Stimulated activated CD4-positive, alpha-beta T cell treated with anti-CD3 and anti-CD28 coated beads, Interleukin-12 subunit alpha, Interleukin-12 subunit beta, amount 100 ng/mL, for 48 hours (primary cell): Measurements from ENCODE around the gene YBEY.

Source experiments
- DNase-seq, 3 donors: peaks; one replicate each; pipeline ENCODE4 v3.0.0-alpha.2; 2020; ENCODE audit warnings: low read depth in 2 of 3, low spot score in 1 of 3

The YBEY gene

DNA sequence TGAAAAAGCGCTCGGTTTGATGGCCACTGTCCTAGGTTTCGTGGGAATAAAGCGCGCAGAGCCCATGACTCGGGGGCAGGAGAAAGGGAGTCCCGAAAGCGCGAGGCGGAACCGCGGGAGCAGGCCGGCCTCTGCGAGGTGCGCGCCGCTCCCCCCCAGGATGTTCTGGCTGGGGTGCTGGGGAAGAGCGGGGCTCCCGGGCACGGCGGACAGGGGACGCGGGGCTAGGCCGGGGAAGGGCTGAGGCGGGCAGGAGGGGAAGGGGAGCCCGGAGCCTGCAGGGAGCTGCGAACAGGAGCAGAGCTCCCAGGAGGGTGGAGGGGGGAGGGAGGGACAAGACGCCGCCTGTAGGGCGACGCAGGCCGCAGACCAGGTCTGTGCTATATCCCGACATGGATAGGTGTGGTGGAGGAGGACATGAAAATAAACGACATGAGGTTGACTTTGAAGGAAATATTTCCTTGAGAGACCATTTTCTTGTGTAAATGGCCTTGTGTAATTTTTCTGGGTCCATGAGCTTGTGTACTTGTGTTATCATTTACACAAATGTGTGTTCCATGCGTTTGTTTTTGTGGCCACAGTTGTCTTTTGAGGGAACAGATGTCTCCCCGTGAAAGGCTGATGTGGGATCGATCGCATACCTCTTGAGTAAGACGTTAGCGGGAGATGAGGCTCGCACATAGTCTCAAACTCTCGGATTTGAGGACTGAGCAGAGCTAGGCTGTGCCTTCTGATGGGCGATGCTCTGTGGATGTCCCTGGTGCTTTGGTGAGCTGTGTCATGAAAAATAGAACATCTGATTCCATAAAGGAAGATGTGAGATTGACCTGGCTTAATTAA, 39.2 kb downstream of the YBEY start:
- peak in 2 of 3 donors; percentile 18 to 39 for DNase-seq

DNA sequence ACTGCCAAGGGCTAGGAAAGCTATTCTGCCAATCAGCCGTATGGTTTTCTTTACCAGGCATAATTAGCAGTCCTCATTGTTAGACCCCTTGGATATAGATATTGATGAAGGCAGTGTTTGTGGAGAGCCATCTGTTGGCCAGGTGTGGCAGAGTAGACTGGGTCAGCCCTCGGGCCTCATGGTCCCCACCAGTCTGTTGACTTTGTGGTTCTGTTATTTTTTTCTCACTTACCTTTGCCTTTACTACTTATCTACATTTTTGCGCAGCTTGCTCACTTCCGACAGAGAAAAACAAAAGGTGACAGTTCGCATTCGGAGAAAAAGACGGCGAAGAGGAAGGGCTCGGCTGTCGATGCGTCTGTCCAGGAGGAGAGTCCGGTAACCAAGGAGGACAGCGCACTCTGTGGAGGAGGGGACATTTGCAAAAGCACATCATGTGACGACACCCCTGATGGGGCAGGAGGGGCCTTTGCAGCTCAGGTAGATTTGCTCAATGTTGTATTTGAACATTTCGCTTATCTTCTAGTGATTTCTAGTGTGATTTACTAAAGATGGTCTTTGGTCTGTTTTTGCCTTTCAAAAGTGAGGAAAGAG, 40.1 kb downstream of the YBEY start:
- no peak for DNase-seq

DNA sequence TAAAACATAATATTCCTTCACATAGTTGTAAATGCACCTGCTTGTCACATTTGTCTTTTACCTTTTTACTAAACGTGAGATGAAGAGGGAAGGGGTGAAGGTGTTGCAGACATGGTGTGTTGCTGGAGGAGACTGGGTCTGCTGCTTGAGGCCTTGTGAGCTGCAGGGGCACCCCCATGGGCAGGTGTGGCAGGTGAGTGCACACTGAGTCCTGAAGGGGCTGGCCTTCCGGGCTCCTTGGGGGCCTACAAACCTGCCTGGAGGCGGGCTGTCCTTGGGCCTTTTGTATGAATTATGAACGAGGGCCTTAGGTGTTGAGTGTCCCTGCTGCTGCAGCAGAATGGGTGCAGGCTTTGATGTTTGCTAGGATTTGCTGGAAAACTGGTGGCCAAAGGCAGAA, 41.6 kb downstream of the YBEY start:
- no peak for DNase-seq

DNA sequence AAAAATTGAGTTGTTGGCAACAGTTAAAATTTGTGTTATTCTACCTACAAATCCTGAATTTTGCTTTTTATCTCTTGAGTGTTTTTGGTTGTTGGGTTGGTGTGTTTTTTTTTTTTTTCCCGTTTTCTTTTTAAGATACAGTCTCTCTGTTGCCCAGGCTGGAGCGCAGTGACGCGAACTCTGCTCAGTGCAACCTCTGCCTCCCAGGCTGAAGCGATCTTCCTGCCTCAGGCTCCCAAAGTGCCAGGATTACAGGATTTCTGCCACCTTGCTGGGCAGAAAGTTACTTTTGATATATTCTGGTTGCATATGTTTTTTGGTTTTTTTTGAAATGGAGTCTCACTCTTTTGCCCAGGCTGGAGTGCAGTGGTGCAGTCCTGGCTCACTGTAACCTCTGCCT, 42.0 kb downstream of the YBEY start:
- no peak for DNase-seq

DNA sequence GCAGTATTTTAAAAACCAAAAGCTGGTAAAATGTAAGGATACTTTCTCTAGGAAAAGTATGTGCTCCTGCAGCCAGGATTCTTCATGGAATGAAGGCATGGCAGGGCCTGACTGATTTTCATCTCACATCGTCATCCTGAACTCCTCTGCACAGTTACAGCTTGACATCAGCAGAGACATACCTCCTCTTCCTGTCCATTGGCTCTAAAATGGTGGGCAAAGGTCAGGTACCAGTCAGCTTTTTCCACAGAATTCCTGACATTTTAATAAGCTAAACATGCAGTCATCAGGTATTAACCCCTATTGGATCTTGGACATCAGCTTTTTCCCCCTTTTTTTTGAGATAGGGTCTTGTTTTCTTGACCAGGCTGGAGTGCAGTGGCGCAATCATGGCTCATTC, 43.7 kb downstream of the YBEY start:
- DNase-seq = no peak

DNA sequence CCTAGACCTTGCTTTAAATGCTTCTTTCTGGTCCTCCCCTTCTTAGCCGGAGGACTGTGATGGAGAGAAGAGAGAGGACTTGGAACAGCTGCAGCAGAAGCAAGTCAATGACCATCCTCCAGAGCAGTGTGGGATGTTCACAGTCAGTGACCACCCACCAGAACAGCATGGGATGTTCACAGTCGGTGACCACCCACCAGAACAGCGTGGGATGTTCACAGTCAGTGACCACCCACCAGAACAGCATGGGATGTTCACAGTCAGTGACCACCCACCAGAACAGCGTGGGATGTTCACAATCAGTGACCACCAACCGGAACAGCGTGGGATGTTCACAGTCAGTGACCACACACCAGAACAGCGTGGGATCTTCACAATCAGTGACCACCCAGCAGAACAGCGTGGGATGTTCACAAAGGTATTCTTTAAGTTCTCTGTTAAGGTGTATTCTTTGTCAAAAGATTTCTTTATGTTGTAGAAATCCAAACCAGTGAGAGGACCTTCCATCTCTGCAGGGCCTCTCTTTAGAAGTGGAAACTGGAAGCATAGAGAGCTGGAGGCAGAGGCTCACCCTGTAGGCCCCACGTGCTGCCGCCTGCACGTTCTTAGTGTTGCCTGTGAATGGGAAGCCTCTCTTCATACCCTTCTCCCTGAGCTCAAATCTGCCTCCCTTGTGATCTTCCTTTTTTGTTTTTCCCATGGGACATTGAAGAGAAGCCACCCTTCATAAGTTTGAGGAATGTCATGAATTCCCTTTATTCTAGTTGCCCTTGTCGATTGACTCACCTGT, 48.4 kb downstream of the YBEY start:
- no peak for DNase-seq

DNA sequence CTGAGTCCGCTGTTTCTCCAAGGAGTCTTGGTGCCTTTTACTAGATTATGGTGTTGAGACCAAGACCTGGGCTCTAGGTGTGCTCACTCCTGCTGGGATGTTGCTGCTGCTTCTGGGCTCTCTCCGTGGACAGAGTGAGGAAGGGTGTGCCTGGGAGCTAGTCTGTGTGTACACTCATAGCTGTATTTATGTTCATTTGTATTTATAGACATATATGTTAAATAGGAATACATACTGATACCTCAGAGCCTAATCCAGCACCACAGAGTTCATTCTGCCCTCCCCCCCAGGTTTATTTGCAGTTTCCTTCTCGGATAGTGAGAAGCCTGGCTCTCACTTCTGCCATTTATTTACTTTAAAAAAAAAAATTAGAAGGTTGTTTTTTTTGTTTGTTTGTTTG, 50.5 kb downstream of the YBEY start:
- DNase-seq = no peak

DNA sequence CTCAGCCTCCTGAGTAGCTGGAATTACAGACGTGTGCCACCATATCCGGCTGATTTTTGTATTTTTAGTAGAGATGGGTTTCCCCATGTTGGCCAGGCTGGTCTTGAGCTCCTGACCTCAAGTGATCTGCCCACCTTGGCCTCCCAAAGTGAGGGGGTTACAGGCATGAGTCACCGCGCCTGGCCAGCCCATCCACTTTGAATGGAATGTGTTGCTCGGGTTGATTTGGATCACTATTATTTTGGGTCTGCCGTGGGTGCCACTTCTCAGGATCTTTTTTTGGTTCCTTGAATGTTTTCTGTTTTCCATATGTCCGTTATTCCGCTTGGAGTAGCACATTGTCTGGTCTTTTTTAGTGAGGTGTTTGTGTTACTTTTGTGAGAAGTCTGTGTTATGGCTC, 54.9 kb downstream of the YBEY start:
- no peak for DNase-seq

DNA sequence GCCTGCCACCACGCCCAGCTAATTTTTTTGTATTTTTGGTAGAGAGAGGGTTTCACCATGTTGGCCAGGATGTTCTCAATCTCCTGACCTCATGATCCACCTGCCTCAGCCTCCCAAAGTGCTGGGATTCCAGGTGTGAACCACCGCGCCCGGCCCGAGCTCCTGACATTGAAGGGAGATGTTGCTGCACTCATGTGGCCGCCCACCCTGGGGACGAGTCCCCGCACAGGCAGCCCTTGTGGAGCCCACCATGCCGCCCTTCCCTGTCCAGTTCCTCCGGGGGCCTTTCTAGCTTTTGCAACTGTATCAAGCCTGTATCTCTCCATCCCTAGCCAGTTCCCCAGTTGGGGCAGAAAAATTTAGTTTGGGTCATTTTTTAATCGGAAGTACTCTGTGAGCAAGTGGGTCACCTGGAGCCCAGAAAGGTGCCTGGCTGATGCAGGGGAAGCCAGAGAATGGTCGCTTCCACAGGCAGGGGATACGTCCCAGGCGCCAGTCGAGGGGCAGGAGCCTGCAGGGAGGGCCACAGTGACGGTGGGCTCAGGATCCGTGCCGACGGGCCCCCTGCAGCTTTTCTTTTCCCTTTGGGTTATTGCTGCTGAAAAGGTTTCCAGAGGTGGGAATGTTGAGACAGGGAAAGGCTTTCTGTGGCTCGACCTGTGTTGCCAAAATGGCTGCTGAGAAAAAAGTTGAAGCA, 58.2 kb downstream of the YBEY start:
- no peak for DNase-seq

DNA sequence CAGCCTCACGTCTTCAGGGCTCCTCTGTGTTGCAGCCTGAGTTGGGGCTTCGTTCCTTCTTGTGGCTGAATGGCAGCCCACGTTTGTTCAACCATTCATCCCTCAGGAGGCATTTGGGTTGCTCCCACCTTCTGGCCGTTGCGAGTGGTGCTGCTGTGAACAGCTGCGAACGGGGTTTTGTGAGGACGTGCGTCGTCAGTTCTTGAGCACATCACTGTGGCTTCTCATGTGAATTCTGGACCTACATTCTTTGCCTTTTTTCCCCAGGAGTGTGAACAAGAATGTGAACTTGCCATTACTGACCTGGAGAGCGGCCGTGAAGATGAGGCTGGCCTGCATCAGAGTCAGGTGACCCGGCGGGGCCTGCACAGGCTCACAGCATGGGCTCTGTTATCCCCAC, 59.7 kb downstream of the YBEY start:
- DNase-seq = no peak

DNA sequence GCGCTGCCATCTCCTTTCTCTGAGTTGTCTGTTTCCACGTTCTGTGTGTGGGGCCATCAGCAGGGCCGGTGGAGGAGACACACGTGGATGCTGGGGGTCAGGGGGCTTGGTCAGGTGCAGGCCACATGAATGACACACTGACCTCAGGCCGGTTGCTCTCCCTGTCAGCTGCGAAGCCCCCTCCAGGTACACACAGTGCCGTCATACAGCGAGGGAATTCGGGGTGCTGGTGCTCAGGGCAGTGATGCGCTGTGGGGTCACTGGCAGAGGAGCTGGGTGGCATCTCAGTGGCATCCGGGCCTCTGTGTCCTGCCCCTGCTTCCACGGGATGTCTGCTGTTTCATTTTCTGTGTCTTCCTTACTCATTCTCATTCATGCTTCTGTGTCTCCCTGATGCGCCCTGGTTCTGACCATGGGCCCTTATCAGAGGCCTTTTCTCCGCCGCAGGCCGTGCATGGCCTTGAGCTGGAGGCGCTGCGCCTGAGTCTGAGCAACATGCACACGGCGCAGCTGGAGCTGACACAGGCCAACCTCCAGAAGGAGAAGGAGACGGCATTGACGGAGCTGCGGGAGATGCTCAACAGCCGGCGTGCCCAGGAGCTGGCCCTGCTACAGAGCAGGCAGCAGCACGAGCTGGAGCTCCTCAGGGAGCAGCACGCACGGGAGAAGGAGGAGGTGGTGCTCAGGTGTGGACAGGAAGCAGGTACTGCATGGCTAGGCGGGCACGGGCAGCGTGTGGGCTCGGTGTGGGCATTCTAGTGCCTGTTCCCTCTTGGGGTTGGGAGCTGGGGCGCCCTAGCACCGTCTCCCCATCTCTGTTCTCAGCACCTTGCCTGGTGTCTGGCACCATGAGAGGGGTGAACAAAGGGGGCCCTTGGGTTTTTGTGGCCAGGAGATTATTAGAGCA, 60.4 kb downstream of the YBEY start:
- DNase-seq = no peak

DNA sequence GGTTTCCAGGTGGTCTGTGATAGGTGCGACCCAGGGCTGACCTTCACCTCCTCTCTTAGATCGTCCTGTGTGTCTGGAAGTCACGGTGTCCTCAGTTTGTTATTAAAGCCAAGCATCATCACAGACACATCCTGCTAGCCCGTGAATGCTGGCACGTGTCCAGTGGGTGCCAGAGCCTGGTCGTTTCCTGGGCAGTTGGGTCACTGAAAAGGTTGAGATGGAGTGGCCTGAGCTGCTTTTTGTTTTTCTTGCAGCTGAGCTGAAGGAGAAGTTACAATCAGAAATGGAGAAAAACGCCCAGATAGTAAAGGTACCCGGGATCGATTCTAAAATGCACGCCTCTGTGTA, 61.0 kb downstream of the YBEY start:
- DNase-seq = no peak
